Adrenal gland (tissue), 12 donors: Measurements from ENCODE around the gene OSBPL7. TPM values are rescaled to one million over a fixed set of nuclear protein-coding genes. Genes with fewer than 3 reads are reported as not detected.

Experiments used
- DNase-seq, 7 donors: peaks; one replicate each; pipeline ENCODE4 v3.0.0-alpha.2; 2019 to 2020
- H3K27ac ChIP-seq, 5 donors: fragments of 200-600 bp; sonication (generic) in 4 of 5; 1 replicate in 3 of 5; 2 replicates in 2 of 5; pipeline versions ENCODE4 v1.5.1 to v1.8.0; 2016 to 2020; ENCODE audit warnings: mild to moderate bottlenecking in 1 of 5
- H3K27me3 ChIP-seq: fragments of 200-600 bp; 2 replicates; pipeline ENCODE4 v1.8.0; 2021
- H3K36me3 ChIP-seq, 2 donors: fragments of 200-600 bp; replicated peaks in 1 of 2; 1 replicate in 1 of 2; 2 replicates in 1 of 2; pipeline versions ENCODE4 v1.5.1 to v1.8.0; 2018 to 2022
- H3K4me1 ChIP-seq, 2 donors: fragments of 200-600 bp; replicated peaks in 1 of 2; 1 replicate in 1 of 2; 2 replicates in 1 of 2; pipeline versions ENCODE4 v1.5.1 to v1.8.0; 2018 to 2021
- H3K4me3 ChIP-seq, 4 donors: fragments of 200-600 bp; sonication (generic) in 3 of 4; one replicate each; pipeline ENCODE4 v1.5.1; 2016 to 2018
- H3K9me3 ChIP-seq, 3 donors: fragments of 200-600 bp; sonication (generic) in 1 of 3; replicated peaks in 1 of 3; 1 replicate in 2 of 3; 2 replicates in 1 of 3; pipeline versions ENCODE4 v1.5.1 to v1.8.0; 2016 to 2021
- POLR2A ChIP-seq, 2 donors: fragments of 450-650 bp; IDR thresholded peaks; one replicate each; pipeline ENCODE4 v1.6.1; 2017; ENCODE audit warnings: antibody characterized with exemption in 2 of 2, mild to moderate bottlenecking in 2 of 2, moderate library complexity in 1 of 2
- WGBS, 4 donors: extraction: QIAGEN DNeasy Blood & Tissue Kit in 2 of 4; methylation state at CpG; one replicate each; pipeline versions ENCODE4 v1.1.5 to v1.1.7; 2013 to 2017; 5-methylcytosine and 5-hydroxymethylcytosine counted together
- intact Hi-C, 2 donors: fragments of 100-400 bp; cut with DNase I; formaldehyde crosslinking; loops; one replicate each; pipeline versions ENCODE4 v1.14.1 to v1.15.0; 2022 to 2023
- polyA plus RNA-seq, 3 donors: library from polyadenylated mRNA; stranded (reverse); fragments of 200-250 nt in 2 of 3; fragments of 350-450 nt in 1 of 3; fragmentation: Illumina TruSeq in 1 of 3; extraction: RNeasy Lipid Tissue Mini Kit (QIAGEN cat#74804) in 1 of 3; gene quantifications; one replicate each; pipeline ENCODE4 v1.2.3, GENCODE V29; 2013 to 2014
- total RNA-seq, 9 donors: library from RNA; depleted of rRNA in 4 of 9; stranded (reverse); fragments of >200 nt in 4 of 9; fragments of 120-200 nt in 1 of 9; fragmentation: NEBNext Ultra II Directional in 1 of 9; extraction: Animal tissue kit (Norgen Biotek cat#: 25700) in 1 of 9; gene quantifications; one replicate each; pipeline versions ENCODE4 v1.1.0 to v1.2.4, GENCODE V29; 2013 to 2023
- TF ChIP-seq, protein P1 (sequence below), 6 experiments: fragments of 450-650 bp in 4 of 6; fragments of 200-600 bp in 2 of 6; sonication (generic) in 1 of 6; IDR thresholded peaks; 1 replicate in 5 of 6; 2 replicates in 1 of 6; pipeline versions ENCODE4 v1.5.1 to v1.8.0; 2016 to 2021; ENCODE audit warnings: antibody characterized with exemption in 6 of 6, mild to moderate bottlenecking in 2 of 6, moderate library complexity in 1 of 6
- donor health status: healthy with polysubstance abuse.
- donor health status: Bipolar disorder and iron deficiency.
- donor health status: DM: yes; HTN: yes; CAD: no.
- donor health status: DM: no; HTN: no; CAD: no.
- donor health status: DM: no; HTN: no; CAD: no.
- donor health status: DM: yes; HTN: yes; CAD: no.

Gene OSBPL7
- total and polyA plus RNA-seq, 12 donors: 2.0 to 22.4 (median 6.6) TPM

DNA sequence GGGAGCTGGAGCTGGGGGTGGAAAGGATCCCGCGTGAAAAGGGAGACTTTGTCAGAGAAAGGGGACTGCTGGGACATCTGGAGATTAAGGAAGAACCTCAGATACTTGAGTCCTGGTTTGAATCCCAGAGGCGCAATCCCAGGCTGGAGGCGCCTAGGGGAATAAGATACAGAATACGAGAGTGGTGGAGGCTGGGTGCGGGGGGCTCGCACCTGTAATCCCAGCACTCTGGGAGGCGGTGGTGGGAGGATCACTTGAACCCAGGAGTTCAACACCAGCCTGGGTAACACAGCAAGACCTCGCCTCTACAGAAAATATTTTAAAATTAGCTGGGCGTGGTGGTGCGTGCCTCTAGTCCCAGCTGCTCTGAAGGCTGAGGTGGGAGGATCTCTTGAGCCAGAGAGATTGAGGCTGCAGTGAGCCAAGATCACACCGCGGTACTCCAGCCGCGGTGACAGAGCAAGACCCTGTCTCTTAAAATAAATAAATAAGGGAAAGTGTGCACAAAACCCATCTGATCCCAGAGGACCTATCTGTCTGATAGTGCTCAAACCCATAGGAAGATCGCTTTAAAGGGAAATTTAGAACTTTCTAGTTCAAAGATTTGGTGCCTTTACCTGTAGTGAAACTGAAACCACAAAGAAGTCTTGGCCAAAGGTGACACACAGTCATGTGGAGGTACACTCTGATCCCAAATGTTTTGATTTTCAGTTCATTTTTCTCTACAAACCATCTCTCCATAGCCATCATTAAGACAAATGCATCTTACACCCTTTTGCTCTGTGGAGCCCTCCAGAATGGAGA, 20.1 kb upstream of the OSBPL7 start:
- TF ChIP-seq POLR2A (IDR thresholded peaks at IDR 0.05): no peak
- TF ChIP-seq, protein P1, sequence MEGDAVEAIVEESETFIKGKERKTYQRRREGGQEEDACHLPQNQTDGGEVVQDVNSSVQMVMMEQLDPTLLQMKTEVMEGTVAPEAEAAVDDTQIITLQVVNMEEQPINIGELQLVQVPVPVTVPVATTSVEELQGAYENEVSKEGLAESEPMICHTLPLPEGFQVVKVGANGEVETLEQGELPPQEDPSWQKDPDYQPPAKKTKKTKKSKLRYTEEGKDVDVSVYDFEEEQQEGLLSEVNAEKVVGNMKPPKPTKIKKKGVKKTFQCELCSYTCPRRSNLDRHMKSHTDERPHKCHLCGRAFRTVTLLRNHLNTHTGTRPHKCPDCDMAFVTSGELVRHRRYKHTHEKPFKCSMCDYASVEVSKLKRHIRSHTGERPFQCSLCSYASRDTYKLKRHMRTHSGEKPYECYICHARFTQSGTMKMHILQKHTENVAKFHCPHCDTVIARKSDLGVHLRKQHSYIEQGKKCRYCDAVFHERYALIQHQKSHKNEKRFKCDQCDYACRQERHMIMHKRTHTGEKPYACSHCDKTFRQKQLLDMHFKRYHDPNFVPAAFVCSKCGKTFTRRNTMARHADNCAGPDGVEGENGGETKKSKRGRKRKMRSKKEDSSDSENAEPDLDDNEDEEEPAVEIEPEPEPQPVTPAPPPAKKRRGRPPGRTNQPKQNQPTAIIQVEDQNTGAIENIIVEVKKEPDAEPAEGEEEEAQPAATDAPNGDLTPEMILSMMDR (IDR thresholded peaks at IDR 0.05): peak in 2 of 6 experiments; percentile 17 to 25
- intact Hi-C loops: loop anchor here (2.0 to 5.0 kb wide), 2 partner anchors 49 to 126 kb away; no protein-coding TSS in a partner anchor
- H3K4me1 ChIP-seq: peaks cover 9 to 13% of the 10 kb centered on the region in 2 donors
- 61 to 66% (median 63%) methylated on average over 15 to 16 of the region's 16 CpGs for WGBS, 4 donors
- H3K36me3 ChIP-seq: peaks cover 0 to 15% of the 10 kb centered on the region in 2 donors
- peak overlapping the region in 1 of 5 donors; percentile 27 for H3K27ac ChIP-seq
- no peaks in the 10 kb centered on the region for H3K9me3 ChIP-seq
- peak overlapping the region in 1 of 4 donors; percentile 78 for H3K4me3 ChIP-seq
- no peaks in the 10 kb centered on the region for H3K27me3 ChIP-seq
- no peak for DNase-seq

DNA sequence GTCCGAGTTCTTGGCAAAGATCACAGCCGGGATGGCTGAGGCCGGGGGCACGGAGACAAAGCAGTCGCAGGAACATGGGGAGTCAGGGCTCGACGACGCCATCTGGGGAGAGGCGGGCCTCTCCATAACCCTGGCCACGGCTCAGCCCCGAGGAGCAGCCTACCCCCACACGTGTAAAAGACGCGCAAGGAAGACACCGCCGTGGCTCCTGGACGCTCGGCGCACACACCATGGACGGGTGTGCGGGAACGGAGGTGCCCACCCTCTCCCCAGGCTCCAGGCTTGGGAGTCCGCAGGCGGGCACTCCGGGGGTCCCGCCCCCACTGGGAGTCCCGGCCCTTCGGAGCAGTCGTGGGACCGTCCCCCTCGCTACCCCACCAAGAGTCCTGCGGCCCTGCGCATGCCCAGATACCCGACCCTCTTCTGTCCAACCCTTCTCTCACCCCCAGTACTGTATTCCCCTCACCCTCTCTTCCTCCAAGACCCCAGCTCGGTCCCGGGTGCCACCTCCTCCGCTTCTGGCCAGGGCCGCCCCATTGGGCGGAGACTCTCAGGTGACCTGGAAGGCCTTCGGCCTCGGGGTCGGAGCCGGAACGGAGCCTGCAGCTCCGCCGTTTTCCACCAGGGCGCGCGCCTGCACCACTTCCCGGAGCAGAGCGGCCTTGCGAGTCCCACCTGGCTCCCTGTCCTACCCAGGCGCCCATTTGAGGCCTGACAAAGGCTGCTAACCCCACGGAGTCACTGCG, 19.3 kb upstream of the OSBPL7 start, which contains the start of gene SCRN2:
SCRN2 (minus strand) TSS at position 532 of the 746 bp plus-strand sequence; CDS start at position 102, 430 bp downstream.
- DNase-seq: peak; percentile 86 to 96 (median 90)
- Histone ChIP-seq H3K27ac (peak within 1 kb of the TSS in 2 of 5 donors; percentile 27 to 70), H3K36me3 (peaks cover 0 to 18% of the 10 kb centered on the region in 2 donors), H3K4me1 (peaks cover 9 to 13% of the 10 kb centered on the region in 2 donors), H3K27me3 (no peaks in the 10 kb centered on the region), H3K4me3 (peak within 1 kb of the TSS; percentile 28 to 78 (median 58)), H3K9me3 (no peaks in the 10 kb centered on the region)
- TF ChIP-seq, protein P1 (IDR thresholded peaks at IDR 0.05): peak; percentile 88 to 99 (median 97)
- no peak for TF ChIP-seq POLR2A (IDR thresholded peaks at IDR 0.05)
- 0 to 2% (median 1%) methylated on average over 17 to 55 of the region's 55 CpGs for WGBS, 4 donors
- intact Hi-C loops: loop anchor here (2.0 to 5.0 kb wide), 2 partner anchors 50 to 126 kb away; no protein-coding TSS in a partner anchor

GRCh38 chr17:47840001-47840741, 18.6 kb upstream of the OSBPL7 start:
- H3K27ac ChIP-seq: no peak overlapping the region
- H3K36me3 ChIP-seq: peaks cover 0 to 19% of the 10 kb centered on the region in 2 donors
- 53 to 72% (median 57%) methylated on average over 12 to 17 of the region's 17 CpGs for WGBS, 4 donors
- DNase-seq: peak in 2 of 7 donors; percentile 39 to 58
- intact Hi-C loops: loop anchor here (2.0 to 5.0 kb wide), 2 partner anchors 51 to 127 kb away; no protein-coding TSS in a partner anchor
- H3K27me3 ChIP-seq: no peaks in the 10 kb centered on the region
- peak overlapping the region in 3 of 4 donors; percentile 28 to 78 (median 60) for H3K4me3 ChIP-seq
- no peaks in the 10 kb centered on the region for H3K9me3 ChIP-seq
- TF ChIP-seq, protein P1 (IDR thresholded peaks at IDR 0.05): no peak
- TF ChIP-seq POLR2A (IDR thresholded peaks at IDR 0.05): no peak
- H3K4me1 ChIP-seq: peaks cover 9 to 13% of the 10 kb centered on the region in 2 donors
